ENCODE measurements around the gene IFFO2.

GRCh38 chr1:18881642-18882431, 74.6 kb downstream of the IFFO2 start:
- TF ChIP-seq, protein P1, sequence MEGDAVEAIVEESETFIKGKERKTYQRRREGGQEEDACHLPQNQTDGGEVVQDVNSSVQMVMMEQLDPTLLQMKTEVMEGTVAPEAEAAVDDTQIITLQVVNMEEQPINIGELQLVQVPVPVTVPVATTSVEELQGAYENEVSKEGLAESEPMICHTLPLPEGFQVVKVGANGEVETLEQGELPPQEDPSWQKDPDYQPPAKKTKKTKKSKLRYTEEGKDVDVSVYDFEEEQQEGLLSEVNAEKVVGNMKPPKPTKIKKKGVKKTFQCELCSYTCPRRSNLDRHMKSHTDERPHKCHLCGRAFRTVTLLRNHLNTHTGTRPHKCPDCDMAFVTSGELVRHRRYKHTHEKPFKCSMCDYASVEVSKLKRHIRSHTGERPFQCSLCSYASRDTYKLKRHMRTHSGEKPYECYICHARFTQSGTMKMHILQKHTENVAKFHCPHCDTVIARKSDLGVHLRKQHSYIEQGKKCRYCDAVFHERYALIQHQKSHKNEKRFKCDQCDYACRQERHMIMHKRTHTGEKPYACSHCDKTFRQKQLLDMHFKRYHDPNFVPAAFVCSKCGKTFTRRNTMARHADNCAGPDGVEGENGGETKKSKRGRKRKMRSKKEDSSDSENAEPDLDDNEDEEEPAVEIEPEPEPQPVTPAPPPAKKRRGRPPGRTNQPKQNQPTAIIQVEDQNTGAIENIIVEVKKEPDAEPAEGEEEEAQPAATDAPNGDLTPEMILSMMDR (conservative IDR thresholded peaks at IDR 0.05; ENCODE audit: low read length) = no peak
- no peak for TF ChIP-seq EZH2phosphoT487 (IDR thresholded peaks at IDR 0.05; ENCODE audit: borderline replicate concordance)

Measured in Loucy (cell line).